Measurements from ENCODE around the gene GOLGA8O.
"Not testable (repeated sequence)": the region's sequence is repeated elsewhere in the genome, so short reads cannot be mapped to it uniquely, and the experiment has no call there.

- TF ChIP-seq CTCF (IDR thresholded peaks at IDR 0.05); ESRRA (IDR thresholded peaks at IDR 0.05; ENCODE audit: borderline replicate concordance, low read length); EP300 (IDR thresholded peaks at IDR 0.05); REST (IDR thresholded peaks at IDR 0.05); BHLHE40 (IDR thresholded peaks at IDR 0.05; ENCODE audit: low read depth, low read length); NFE2L2 (conservative IDR thresholded peaks at IDR 0.05; ENCODE audit: low read length); POLR2A (IDR thresholded peaks at IDR 0.05; ENCODE audit: low read length); HOXB13 (CRISPR knock-in tag; IDR thresholded peaks at IDR 0.05; ENCODE audit: low read depth): not testable (repeated sequence)
- TF ChIP-seq, protein P1, sequence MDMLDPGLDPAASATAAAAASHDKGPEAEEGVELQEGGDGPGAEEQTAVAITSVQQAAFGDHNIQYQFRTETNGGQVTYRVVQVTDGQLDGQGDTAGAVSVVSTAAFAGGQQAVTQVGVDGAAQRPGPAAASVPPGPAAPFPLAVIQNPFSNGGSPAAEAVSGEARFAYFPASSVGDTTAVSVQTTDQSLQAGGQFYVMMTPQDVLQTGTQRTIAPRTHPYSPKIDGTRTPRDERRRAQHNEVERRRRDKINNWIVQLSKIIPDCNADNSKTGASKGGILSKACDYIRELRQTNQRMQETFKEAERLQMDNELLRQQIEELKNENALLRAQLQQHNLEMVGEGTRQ (IDR thresholded peaks at IDR 0.05), result not testable (repeated sequence)
Observed at GRCh38 chr15:32502946-32503345, 47.5 kb upstream of the GOLGA8O start.
